ENCODE data around the gene TBPL1. TPM values are rescaled to one million over a fixed set of nuclear protein-coding genes. Genes with fewer than 3 reads are reported as not detected.
"Not testable (repeated sequence)": the region's sequence is repeated elsewhere in the genome, so short reads cannot be mapped to it uniquely, and the experiment has no call there.

TBPL1 gene
- total and polyA plus RNA-seq, 4 donors: 37.7 to 77.9 (median 62.9) TPM

DNA sequence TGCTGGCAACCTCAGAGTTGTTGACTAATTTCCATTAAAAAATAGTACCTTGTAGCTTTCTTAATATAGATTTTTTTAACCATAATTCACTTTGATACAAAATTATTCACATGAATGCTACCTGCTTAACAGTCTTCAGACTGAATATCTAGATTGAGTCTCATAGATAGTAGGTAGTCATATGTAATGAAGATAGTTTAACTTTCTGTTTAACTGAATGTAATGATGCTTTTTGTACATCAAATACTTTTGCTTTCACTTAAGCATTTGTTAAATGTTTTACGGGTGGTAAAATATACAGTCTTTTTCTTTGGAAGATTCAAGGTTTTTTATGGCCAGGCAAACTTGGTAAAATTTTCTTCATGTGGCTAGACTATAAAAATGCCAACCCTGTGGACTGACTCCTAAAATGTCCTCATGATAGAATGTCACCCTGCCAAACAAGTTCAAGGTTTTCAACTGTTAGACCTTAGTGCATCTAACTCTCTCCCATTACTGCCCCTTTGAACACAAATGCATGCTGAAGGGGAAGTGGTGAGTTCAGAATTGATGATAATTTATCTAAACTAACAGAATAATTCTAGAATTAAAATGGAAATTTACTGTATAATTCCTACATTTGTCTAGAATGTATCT, 16.4 kb downstream of the TBPL1 start:
- no peak for DNase-seq (ENCODE audit: low read depth in 4 of 6, low spot score in 6 of 6)
- no peaks in the 10 kb centered on the region for H3K9me3 ChIP-seq (ENCODE audit: control insufficient read depth, insufficient read depth, low read length)
- no peaks in the 10 kb centered on the region for H3K27me3 ChIP-seq (ENCODE audit: control insufficient read depth, insufficient read depth, low read length)
- H3K36me3 ChIP-seq (ENCODE audit: control insufficient read depth, insufficient read depth, low read length): no peaks in the 10 kb centered on the region
- H3K27ac ChIP-seq (ENCODE audit: low read depth, low read length): no peak overlapping the region
- WGBS (ENCODE audit: insufficient coverage): no CpG with 5 or more reads among the region's 1 CpG
- no peaks in the 10 kb centered on the region for H3K4me1 ChIP-seq (ENCODE audit: control insufficient read depth, insufficient read depth, low read length)
- no peak overlapping the region for H3K4me3 ChIP-seq (ENCODE audit: low read depth, low read length)

DNA sequence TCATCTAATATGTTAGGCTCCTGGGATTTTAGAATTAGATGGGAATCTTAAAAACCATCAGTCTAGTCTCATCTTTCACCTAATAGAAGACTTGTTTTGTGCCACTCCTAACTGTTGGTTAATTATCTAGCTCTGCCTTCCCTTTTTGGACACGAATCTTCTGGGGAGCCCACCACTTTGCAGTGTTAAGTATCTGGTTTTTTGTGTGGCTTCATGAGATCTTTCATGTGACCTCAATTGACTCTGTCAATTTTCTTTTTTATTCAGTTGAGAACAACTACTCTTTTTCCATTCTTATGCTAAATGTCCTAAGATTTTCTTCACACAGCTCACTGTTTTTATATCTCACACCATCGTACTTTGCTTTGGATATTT, 16.9 kb downstream of the TBPL1 start:
- no peaks in the 10 kb centered on the region for H3K27me3 ChIP-seq (ENCODE audit: control insufficient read depth, insufficient read depth, low read length)
- DNase-seq (ENCODE audit: low read depth in 4 of 6, low spot score in 6 of 6): no peak
- H3K9me3 ChIP-seq (ENCODE audit: control insufficient read depth, insufficient read depth, low read length): no peaks in the 10 kb centered on the region
- no peaks in the 10 kb centered on the region for H3K4me1 ChIP-seq (ENCODE audit: control insufficient read depth, insufficient read depth, low read length)
- H3K4me3 ChIP-seq (ENCODE audit: low read depth, low read length): no peak overlapping the region
- WGBS (ENCODE audit: insufficient coverage): no CpG with 5 or more reads among the region's 2 CpGs
- H3K36me3 ChIP-seq (ENCODE audit: control insufficient read depth, insufficient read depth, low read length): no peaks in the 10 kb centered on the region
- no peak overlapping the region for H3K27ac ChIP-seq (ENCODE audit: low read depth, low read length)

DNA sequence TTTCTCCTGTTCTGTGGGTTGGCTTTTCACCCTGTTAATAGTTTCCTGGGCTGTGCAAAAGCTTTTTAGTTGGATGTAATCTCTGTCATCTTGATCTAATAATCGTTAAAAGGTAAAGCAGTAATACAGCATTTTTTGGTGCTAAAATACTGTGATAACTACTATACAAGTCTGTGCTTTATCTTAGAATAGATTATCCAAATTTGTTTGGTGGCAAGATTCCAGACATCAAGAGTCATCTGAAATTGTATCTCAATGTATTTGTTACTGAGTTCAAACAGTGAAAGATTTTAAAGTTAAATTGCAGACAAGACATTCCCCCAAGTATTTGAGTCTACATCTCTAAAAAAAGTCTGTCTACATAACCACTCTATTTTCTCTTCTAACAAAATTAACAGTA, 18.8 kb downstream of the TBPL1 start:
- Histone ChIP-seq H3K4me3 (ENCODE audit: low read depth, low read length) (no peak overlapping the region), H3K27me3 (ENCODE audit: control insufficient read depth, insufficient read depth, low read length) (no peaks in the 10 kb centered on the region), H3K4me1 (ENCODE audit: control insufficient read depth, insufficient read depth, low read length) (no peaks in the 10 kb centered on the region), H3K36me3 (ENCODE audit: control insufficient read depth, insufficient read depth, low read length) (no peaks in the 10 kb centered on the region), H3K27ac (ENCODE audit: low read depth, low read length) (no peak overlapping the region), H3K9me3 (ENCODE audit: control insufficient read depth, insufficient read depth, low read length) (no peaks in the 10 kb centered on the region)
- no CpG with 5 or more reads among the region's 1 CpG for WGBS (ENCODE audit: insufficient coverage)
- DNase-seq (ENCODE audit: low read depth in 4 of 6, low spot score in 6 of 6): no peak

- Histone ChIP-seq H3K4me3 (ENCODE audit: low read depth, low read length) (no peak overlapping the region), H3K27ac (ENCODE audit: low read depth, low read length) (no peak overlapping the region), H3K36me3 (ENCODE audit: control insufficient read depth, insufficient read depth, low read length) (no peaks in the 10 kb centered on the region), H3K27me3 (ENCODE audit: control insufficient read depth, insufficient read depth, low read length) (no peaks in the 10 kb centered on the region), H3K4me1 (ENCODE audit: control insufficient read depth, insufficient read depth, low read length) (no peaks in the 10 kb centered on the region), H3K9me3 (ENCODE audit: control insufficient read depth, insufficient read depth, low read length) (no peaks in the 10 kb centered on the region)
- DNase-seq (ENCODE audit: low read depth in 4 of 6, low spot score in 6 of 6): no peak
- 62% methylated on average over 2 of the region's 2 CpGs for WGBS (ENCODE audit: insufficient coverage)
These were observed 19.4 kb downstream of the TBPL1 start for GRCh38 chr6:133972388-133972787.

- Histone ChIP-seq H3K27ac (ENCODE audit: low read depth, low read length) (no peak overlapping the region), H3K36me3 (ENCODE audit: control insufficient read depth, insufficient read depth, low read length) (no peaks in the 10 kb centered on the region), H3K9me3 (ENCODE audit: control insufficient read depth, insufficient read depth, low read length) (no peaks in the 10 kb centered on the region), H3K4me3 (ENCODE audit: low read depth, low read length) (no peak overlapping the region), H3K4me1 (ENCODE audit: control insufficient read depth, insufficient read depth, low read length) (no peaks in the 10 kb centered on the region), H3K27me3 (ENCODE audit: control insufficient read depth, insufficient read depth, low read length) (no peaks in the 10 kb centered on the region)
- WGBS (ENCODE audit: insufficient coverage): 0% methylated on average over 2 of the region's 4 CpGs
- DNase-seq (ENCODE audit: low read depth in 4 of 6, low spot score in 6 of 6): peak in 5 of 6 donors; percentile 29 to 89 (median 60)
These were observed 20.3 kb downstream of the TBPL1 start for GRCh38 chr6:133973109-133973971.

DNA sequence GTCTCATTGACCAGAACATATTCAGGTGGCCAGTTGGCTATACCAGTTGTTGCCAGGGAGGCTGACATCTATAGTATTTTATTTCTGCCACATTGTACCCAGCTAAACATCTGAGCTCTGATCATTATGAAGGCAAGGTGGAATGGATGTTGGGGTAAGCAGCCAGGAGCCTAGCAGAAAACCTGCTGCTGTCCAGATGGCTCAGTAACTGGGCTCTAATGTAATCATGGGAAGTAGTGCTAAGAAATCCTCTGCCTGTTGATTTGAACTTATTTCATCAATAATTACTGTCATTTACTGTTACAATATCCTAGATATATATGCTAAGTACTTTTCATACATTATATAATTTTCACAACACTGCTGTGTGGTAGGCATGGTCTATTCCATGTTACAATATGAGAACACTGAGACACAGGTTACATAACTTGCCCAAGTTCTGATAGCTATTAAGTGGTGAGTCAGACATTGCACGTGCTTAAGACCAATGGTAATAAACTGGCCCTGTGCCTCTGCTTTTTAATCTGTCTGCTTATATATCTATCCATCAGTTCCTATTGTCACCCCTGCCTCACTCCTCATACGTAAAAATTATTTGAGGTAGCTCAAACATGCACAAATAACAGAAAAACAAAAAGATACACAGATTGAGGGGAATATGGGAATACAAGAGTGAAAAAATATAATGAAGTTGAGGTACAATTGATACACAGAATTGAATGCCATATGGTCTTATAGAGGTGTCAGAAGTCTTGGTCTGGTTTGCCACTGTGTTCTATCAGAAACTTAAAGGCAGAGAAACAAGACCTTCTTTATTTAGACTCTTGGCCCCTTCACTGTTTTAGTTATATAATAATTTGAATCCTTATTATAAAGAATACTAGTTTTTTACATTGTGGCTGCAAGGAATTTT, 25.2 kb downstream of the TBPL1 start:
- Histone ChIP-seq H3K27ac (ENCODE audit: low read depth, low read length) (no peak overlapping the region), H3K36me3 (ENCODE audit: control insufficient read depth, insufficient read depth, low read length) (peaks cover 3% of the 10 kb centered on the region), H3K9me3 (ENCODE audit: control insufficient read depth, insufficient read depth, low read length) (no peaks in the 10 kb centered on the region), H3K27me3 (ENCODE audit: control insufficient read depth, insufficient read depth, low read length) (no peaks in the 10 kb centered on the region), H3K4me3 (ENCODE audit: low read depth, low read length) (no peak overlapping the region), H3K4me1 (ENCODE audit: control insufficient read depth, insufficient read depth, low read length) (no peaks in the 10 kb centered on the region)
- no CpG with 5 or more reads among the region's 2 CpGs for WGBS (ENCODE audit: insufficient coverage)
- no peak for DNase-seq (ENCODE audit: low read depth in 4 of 6, low spot score in 6 of 6)

DNA sequence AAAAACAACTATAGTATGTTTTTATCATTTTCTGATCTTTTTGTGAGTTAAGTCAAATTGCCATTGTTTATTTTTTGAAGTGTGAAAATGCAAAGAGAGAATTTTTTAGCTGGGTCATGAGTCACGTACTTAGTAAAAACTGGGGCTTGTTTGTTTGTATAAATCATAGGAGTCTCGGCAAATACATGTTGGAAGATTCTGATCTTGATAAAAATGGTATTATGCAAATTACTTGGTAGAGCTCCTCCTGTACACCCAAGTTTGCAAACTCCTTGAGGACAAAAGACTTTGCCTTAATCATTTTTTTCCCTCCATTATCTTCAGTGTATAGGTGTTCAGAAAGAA, 25.8 kb downstream of the TBPL1 start:
- Histone ChIP-seq H3K36me3 (ENCODE audit: control insufficient read depth, insufficient read depth, low read length) (peaks cover 5% of the 10 kb centered on the region), H3K27ac (ENCODE audit: low read depth, low read length) (no peak overlapping the region), H3K9me3 (ENCODE audit: control insufficient read depth, insufficient read depth, low read length) (no peaks in the 10 kb centered on the region), H3K4me3 (ENCODE audit: low read depth, low read length) (no peak overlapping the region), H3K4me1 (ENCODE audit: control insufficient read depth, insufficient read depth, low read length) (no peaks in the 10 kb centered on the region), H3K27me3 (ENCODE audit: control insufficient read depth, insufficient read depth, low read length) (no peaks in the 10 kb centered on the region)
- DNase-seq (ENCODE audit: low read depth in 4 of 6, low spot score in 6 of 6): no peak
- WGBS (ENCODE audit: insufficient coverage): 83% methylated on average over 1 of the region's 2 CpGs

DNA sequence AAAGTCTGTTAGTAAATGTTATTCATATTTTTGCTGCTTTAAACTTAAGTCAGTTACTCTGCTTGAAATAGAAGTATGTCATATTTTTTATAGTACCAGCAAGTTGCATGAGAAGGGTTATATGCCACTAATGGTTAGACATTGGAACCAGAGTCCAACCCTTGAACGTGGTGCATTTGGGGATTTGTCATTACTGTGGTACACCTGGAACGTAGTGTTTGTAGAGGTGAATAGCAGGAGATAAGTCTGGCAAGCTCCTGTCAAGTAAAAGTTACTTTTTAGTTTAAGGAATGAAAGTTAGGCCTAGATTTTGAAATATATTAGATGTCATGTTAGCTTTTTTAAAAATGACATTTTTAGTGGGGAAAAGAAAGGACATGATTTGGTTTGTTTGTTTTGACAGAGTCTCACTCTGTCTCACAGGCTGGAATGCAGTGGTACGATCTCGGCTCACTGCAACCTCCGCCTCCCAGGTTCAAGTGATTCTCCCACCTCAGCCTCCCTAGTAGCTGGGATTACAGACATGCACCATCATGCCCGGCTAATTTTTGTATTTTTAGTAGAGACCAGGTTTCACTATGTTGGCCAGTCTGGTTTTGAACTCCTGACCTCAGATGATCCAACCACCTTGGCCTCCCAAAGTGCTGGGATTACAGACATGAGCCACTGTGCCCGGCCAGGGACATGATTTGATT, 26.4 kb downstream of the TBPL1 start:
- not testable (repeated sequence) for H3K27ac ChIP-seq (ENCODE audit: low read depth, low read length); H3K36me3 ChIP-seq (ENCODE audit: control insufficient read depth, insufficient read depth, low read length); DNase-seq (ENCODE audit: low read depth in 4 of 6, low spot score in 6 of 6); H3K4me1 ChIP-seq (ENCODE audit: control insufficient read depth, insufficient read depth, low read length); H3K4me3 ChIP-seq (ENCODE audit: low read depth, low read length); H3K27me3 ChIP-seq (ENCODE audit: control insufficient read depth, insufficient read depth, low read length); H3K9me3 ChIP-seq (ENCODE audit: control insufficient read depth, insufficient read depth, low read length)
- WGBS (ENCODE audit: insufficient coverage): 96% methylated on average over 2 of the region's 7 CpGs

DNA sequence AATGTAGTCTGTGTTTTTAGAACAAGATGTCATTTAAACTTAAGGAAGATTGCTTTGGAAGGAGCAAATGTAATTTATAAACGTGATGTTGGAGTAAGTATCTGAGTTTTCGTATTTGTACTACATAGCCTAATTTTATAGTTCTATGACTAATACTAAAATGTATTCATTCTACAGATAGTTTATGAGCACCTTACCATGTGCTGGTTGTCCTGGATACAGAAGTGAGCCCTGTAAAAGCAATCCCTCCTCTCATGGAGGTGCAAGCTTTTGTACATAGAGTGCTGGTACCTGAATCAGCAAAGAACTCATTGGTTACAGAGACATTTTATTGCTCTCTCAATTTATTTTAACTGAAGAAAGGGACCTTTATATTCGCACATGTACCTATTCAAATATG, 27.1 kb downstream of the TBPL1 start:
- no CpG with 5 or more reads among the region's 3 CpGs for WGBS (ENCODE audit: insufficient coverage)
- Histone ChIP-seq H3K27ac (ENCODE audit: low read depth, low read length) (no peak overlapping the region), H3K9me3 (ENCODE audit: control insufficient read depth, insufficient read depth, low read length) (no peaks in the 10 kb centered on the region), H3K4me1 (ENCODE audit: control insufficient read depth, insufficient read depth, low read length) (no peaks in the 10 kb centered on the region), H3K27me3 (ENCODE audit: control insufficient read depth, insufficient read depth, low read length) (no peaks in the 10 kb centered on the region), H3K36me3 (ENCODE audit: control insufficient read depth, insufficient read depth, low read length) (peaks cover 8% of the 10 kb centered on the region), H3K4me3 (ENCODE audit: low read depth, low read length) (no peak overlapping the region)
- DNase-seq (ENCODE audit: low read depth in 4 of 6, low spot score in 6 of 6): no peak

Measured in spinal cord (tissue), 10 donors.